Activated CD4-positive, alpha-beta T cell treated with anti-CD3 and anti-CD28 coated beads for 48 hours (primary cell): Measurements from ENCODE around the gene TMEM158.

ENCODE experiments used
- DNase-seq: peaks from one replicate; pipeline ENCODE4 v3.0.0-alpha.2; 2020

The TMEM158 gene

GRCh38 chr3:45226206-45226915, at the start of gene TMEM158:
Gene TMEM158 (minus strand): TSS chr3:45226287. CDS start chr3:45226027, 260 bp downstream.
- DNase-seq: peak; percentile 79

GRCh38 chr3:45275006-45275704, 49.1 kb upstream of the TMEM158 start:
- DNase-seq: no peak

- no peak for DNase-seq
Observed at GRCh38 chr3:45273681-45274515, 47.8 kb upstream of the TMEM158 start.

GRCh38 chr3:45272828-45273470, 46.9 kb upstream of the TMEM158 start:
- no peak for DNase-seq

GRCh38 chr3:45272032-45272810, 46.1 kb upstream of the TMEM158 start:
- DNase-seq: no peak

- no peak for DNase-seq
Observed at GRCh38 chr3:45269952-45270351, 43.9 kb upstream of the TMEM158 start.

- DNase-seq: no peak
Observed at GRCh38 chr3:45267097-45267496, 41.0 kb upstream of the TMEM158 start.

- no peak for DNase-seq
Observed at GRCh38 chr3:45261333-45262110, 35.4 kb upstream of the TMEM158 start.

GRCh38 chr3:45259133-45259532, 33.0 kb upstream of the TMEM158 start:
- DNase-seq: no peak

GRCh38 chr3:45258317-45258716, 32.2 kb upstream of the TMEM158 start:
- DNase-seq: no peak

GRCh38 chr3:45253316-45253715, 27.2 kb upstream of the TMEM158 start:
- no peak for DNase-seq

GRCh38 chr3:45252826-45253225, 26.7 kb upstream of the TMEM158 start:
- DNase-seq: no peak

GRCh38 chr3:45249391-45249790, 23.3 kb upstream of the TMEM158 start:
- no peak for DNase-seq

GRCh38 chr3:45246241-45246640, 20.2 kb upstream of the TMEM158 start:
- DNase-seq: no peak

- DNase-seq: no peak
Observed at GRCh38 chr3:45244356-45244755, 18.3 kb upstream of the TMEM158 start.

- DNase-seq: no peak
Observed at GRCh38 chr3:45241206-45241605, 15.1 kb upstream of the TMEM158 start.

GRCh38 chr3:45240292-45240691, 14.2 kb upstream of the TMEM158 start:
- no peak for DNase-seq

GRCh38 chr3:45239254-45239653, 13.2 kb upstream of the TMEM158 start:
- no peak for DNase-seq

- DNase-seq: no peak
Observed at GRCh38 chr3:45236964-45237363, 10.9 kb upstream of the TMEM158 start.

- no peak for DNase-seq
Observed at GRCh38 chr3:45235409-45235808, 9.3 kb upstream of the TMEM158 start.

GRCh38 chr3:45234250-45234649, 8.2 kb upstream of the TMEM158 start:
- no peak for DNase-seq
